Adrenal gland (tissue), 5 donors: Measurements from ENCODE around the gene GPATCH2L.

Source experiments
- POLR2A ChIP-seq, 2 donors: fragments of 450-650 bp; IDR thresholded peaks; one replicate each; pipeline ENCODE4 v1.6.1; 2017; ENCODE audit warnings: antibody characterized with exemption in 2 of 2, mild to moderate bottlenecking in 2 of 2, moderate library complexity in 1 of 2
- TF ChIP-seq, protein P1 (sequence below), 6 experiments: fragments of 450-650 bp in 4 of 6; fragments of 200-600 bp in 2 of 6; sonication (generic) in 1 of 6; IDR thresholded peaks; 1 replicate in 5 of 6; 2 replicates in 1 of 6; pipeline versions ENCODE4 v1.5.1 to v1.8.0; 2016 to 2021; ENCODE audit warnings: antibody characterized with exemption in 6 of 6, mild to moderate bottlenecking in 2 of 6, moderate library complexity in 1 of 6
- donor health status: DM: no; HTN: no; CAD: no.

DNA sequence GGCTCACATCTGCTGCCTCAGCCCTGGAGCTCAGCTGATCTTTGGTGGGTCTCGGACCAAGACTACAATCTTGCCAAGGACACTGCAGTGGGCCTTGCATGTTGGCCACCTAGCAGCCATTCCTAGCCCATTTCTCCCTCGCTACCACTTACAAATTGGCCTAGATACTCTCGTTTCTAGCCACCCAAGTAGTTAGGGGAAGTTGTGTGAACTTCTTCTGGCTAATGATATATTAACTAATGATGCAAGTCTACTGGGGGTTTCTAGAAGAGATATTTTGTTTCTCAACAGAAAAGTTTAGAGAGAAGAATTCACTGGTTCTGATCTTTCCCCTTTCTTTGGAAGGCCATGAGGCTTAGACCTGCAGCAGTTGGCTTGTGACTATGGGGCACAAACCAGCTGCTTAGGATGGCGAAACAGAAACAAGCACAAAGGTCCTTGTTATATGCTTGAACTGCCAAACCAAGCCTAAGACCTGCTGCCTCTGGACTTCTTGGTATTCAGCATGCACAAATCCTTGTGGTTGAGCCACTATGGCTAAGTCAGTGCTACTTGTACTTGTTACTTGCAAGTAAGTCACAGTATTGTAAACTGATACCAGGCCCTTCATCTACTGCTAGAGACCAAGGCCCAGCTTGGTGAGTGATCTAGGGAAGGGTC lies 30.5 kb upstream of the GPATCH2L start:
- TF ChIP-seq POLR2A (IDR thresholded peaks at IDR 0.05), result no peak
- TF ChIP-seq, protein P1, sequence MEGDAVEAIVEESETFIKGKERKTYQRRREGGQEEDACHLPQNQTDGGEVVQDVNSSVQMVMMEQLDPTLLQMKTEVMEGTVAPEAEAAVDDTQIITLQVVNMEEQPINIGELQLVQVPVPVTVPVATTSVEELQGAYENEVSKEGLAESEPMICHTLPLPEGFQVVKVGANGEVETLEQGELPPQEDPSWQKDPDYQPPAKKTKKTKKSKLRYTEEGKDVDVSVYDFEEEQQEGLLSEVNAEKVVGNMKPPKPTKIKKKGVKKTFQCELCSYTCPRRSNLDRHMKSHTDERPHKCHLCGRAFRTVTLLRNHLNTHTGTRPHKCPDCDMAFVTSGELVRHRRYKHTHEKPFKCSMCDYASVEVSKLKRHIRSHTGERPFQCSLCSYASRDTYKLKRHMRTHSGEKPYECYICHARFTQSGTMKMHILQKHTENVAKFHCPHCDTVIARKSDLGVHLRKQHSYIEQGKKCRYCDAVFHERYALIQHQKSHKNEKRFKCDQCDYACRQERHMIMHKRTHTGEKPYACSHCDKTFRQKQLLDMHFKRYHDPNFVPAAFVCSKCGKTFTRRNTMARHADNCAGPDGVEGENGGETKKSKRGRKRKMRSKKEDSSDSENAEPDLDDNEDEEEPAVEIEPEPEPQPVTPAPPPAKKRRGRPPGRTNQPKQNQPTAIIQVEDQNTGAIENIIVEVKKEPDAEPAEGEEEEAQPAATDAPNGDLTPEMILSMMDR (IDR thresholded peaks at IDR 0.05), result no peak
